IMR-90 (cell line): ENCODE data around the gene C1orf116.

Experiments
- BHLHE40 ChIP-seq: fragments of 150-350 bp; IDR thresholded peaks from 2 replicates; pipeline ENCODE4 v1.6.1; 2016; ENCODE audit warnings: mild to moderate bottlenecking, low read depth, low read length
- CHD1 ChIP-seq: IDR thresholded peaks from 2 replicates; pipeline ENCODE4 v1.6.1; 2012; ENCODE audit warnings: low read depth, low read length, improper control_type of control experiment
- MAFK ChIP-seq: IDR thresholded peaks from 2 replicates; pipeline ENCODE4 v1.6.1; 2012; ENCODE audit warnings: low read depth, low read length, improper control_type of control experiment
- MAZ ChIP-seq: IDR thresholded peaks from 2 replicates; pipeline ENCODE4 v1.6.1; 2012; ENCODE audit warnings: low read depth, mild to moderate bottlenecking, low read length, improper control_type of control experiment, moderate library complexity, borderline replicate concordance
- NFE2L2 ChIP-seq: fragments of 150-350 bp; IDR thresholded peaks from 2 replicates; pipeline ENCODE4 v1.6.1; 2016; ENCODE audit warnings: low read depth, mild to moderate bottlenecking, low read length
- POLR2A ChIP-seq: IDR thresholded peaks from 2 replicates; pipeline ENCODE4 v1.6.1; 2012; ENCODE audit warnings: mild to moderate bottlenecking, low read depth, low read length
- RAD21 ChIP-seq: IDR thresholded peaks from 2 replicates; pipeline ENCODE4 v1.6.1; 2012; ENCODE audit warnings: low read length, improper control_type of control experiment
- RCOR1 ChIP-seq: IDR thresholded peaks from 2 replicates; pipeline ENCODE4 v1.6.1; 2012; ENCODE audit warnings: mild to moderate bottlenecking, low read length, improper control_type of control experiment; ENCODE audit not compliant: insufficient replicate concordance
- RFX5 ChIP-seq: IDR thresholded peaks from 2 replicates; pipeline ENCODE4 v1.8.0; 2012; ENCODE audit warnings: low read depth, mild to moderate bottlenecking, low read length, moderate library complexity
- USF2 ChIP-seq: fragments of 150-350 bp; IDR thresholded peaks from 2 replicates; pipeline ENCODE4 v1.6.1; 2017; ENCODE audit warnings: mild to moderate bottlenecking, antibody characterized with exemption, low read length, low read depth
- TF ChIP-seq, protein P1 (sequence below): conservative IDR thresholded peaks from 2 replicates; pipeline ENCODE4 v1.5.1; 2012; ENCODE audit warnings: mild to moderate bottlenecking, low read depth, low read length, improper control_type of control experiment
- TF ChIP-seq, protein P2 (sequence below): fragments of 150-350 bp; IDR thresholded peaks from 2 replicates; pipeline ENCODE4 v1.6.1; 2016; ENCODE audit warnings: low read depth, mild to moderate bottlenecking, low read length, moderate library complexity, borderline replicate concordance

GRCh38 chr1:207027921-207028320 lies 4.6 kb downstream of the C1orf116 start:
- TF ChIP-seq POLR2A: no peak
- TF ChIP-seq, protein P1, sequence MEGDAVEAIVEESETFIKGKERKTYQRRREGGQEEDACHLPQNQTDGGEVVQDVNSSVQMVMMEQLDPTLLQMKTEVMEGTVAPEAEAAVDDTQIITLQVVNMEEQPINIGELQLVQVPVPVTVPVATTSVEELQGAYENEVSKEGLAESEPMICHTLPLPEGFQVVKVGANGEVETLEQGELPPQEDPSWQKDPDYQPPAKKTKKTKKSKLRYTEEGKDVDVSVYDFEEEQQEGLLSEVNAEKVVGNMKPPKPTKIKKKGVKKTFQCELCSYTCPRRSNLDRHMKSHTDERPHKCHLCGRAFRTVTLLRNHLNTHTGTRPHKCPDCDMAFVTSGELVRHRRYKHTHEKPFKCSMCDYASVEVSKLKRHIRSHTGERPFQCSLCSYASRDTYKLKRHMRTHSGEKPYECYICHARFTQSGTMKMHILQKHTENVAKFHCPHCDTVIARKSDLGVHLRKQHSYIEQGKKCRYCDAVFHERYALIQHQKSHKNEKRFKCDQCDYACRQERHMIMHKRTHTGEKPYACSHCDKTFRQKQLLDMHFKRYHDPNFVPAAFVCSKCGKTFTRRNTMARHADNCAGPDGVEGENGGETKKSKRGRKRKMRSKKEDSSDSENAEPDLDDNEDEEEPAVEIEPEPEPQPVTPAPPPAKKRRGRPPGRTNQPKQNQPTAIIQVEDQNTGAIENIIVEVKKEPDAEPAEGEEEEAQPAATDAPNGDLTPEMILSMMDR: no peak
- no peak for TF ChIP-seq RFX5
- no peak for TF ChIP-seq RAD21
- TF ChIP-seq MAFK: no peak
- no peak for TF ChIP-seq CHD1
- no peak for TF ChIP-seq RCOR1
- TF ChIP-seq, protein P2, sequence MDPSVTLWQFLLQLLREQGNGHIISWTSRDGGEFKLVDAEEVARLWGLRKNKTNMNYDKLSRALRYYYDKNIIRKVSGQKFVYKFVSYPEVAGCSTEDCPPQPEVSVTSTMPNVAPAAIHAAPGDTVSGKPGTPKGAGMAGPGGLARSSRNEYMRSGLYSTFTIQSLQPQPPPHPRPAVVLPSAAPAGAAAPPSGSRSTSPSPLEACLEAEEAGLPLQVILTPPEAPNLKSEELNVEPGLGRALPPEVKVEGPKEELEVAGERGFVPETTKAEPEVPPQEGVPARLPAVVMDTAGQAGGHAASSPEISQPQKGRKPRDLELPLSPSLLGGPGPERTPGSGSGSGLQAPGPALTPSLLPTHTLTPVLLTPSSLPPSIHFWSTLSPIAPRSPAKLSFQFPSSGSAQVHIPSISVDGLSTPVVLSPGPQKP: no peak
- TF ChIP-seq USF2: no peak
- no peak for TF ChIP-seq BHLHE40
- TF ChIP-seq MAZ: no peak
- no peak for TF ChIP-seq NFE2L2
